Thoracic aorta (tissue), 2 donors: ENCODE measurements around the gene STRADB. TPM values are rescaled to one million over a fixed set of nuclear protein-coding genes. Genes with fewer than 3 reads are reported as not detected.

Experiments used
- ATAC-seq: fragments of 150-250 bp; one replicate; pipeline ENCODE4 v1.8.0; 2017; ENCODE audit warnings: low read depth; ENCODE audit not compliant: insufficient number of reproducible peaks, low FRiP score
- DNase-seq: peaks from one replicate; pipeline ENCODE4 v3.0.0-alpha.2; 2020; ENCODE audit warnings: low spot score
- H3K27ac ChIP-seq, 2 donors: fragments of 200-600 bp; sonication (generic); 1 replicate in 1 of 2; 2 replicates in 1 of 2; pipeline ENCODE4 v1.5.1; 2016; ENCODE audit warnings: mild to moderate bottlenecking in 2 of 2, moderate library complexity in 2 of 2
- H3K27me3 ChIP-seq: fragments of 200-600 bp; sonication (generic); replicated peaks from 2 replicates; pipeline ENCODE4 v1.6.0; 2016; ENCODE audit warnings: mild to moderate bottlenecking; ENCODE audit not compliant: insufficient read depth
- H3K36me3 ChIP-seq: fragments of 200-600 bp; sonication (generic); one replicate; pipeline ENCODE4 v1.5.1; 2016
- H3K4me1 ChIP-seq, 2 donors: fragments of 200-600 bp; sonication (generic); 1 replicate in 1 of 2; 2 replicates in 1 of 2; pipeline versions ENCODE4 v1.5.1 to v1.6.0; 2016; ENCODE audit warnings: low read depth in 2 of 2, mild to moderate bottlenecking in 1 of 2; ENCODE audit not compliant: control insufficient read depth in 1 of 2
- H3K4me3 ChIP-seq: fragments of 200-600 bp; sonication (generic); 2 replicates; pipeline ENCODE4 v1.5.1; 2016; ENCODE audit warnings: mild to moderate bottlenecking
- H3K9me3 ChIP-seq: fragments of 200-600 bp; sonication (generic); 2 replicates; pipeline ENCODE4 v1.5.1; 2016
- total RNA-seq, 2 donors: library from RNA; depleted of rRNA; stranded (reverse); fragments of >200 nt; gene quantifications; one replicate each; pipeline versions ENCODE4 v1.1.0 to v1.2.3, GENCODE V29; 2016
- TF ChIP-seq, protein P1 (sequence below): fragments of 200-600 bp; sonication (generic); IDR thresholded peaks from one replicate; pipeline ENCODE4 v1.5.1; 2019; ENCODE audit warnings: antibody characterized with exemption

STRADB gene
- total RNA-seq, 2 donors from 2014 or later: 8.7 to 13.8 TPM

GRCh38 chr2:201484805-201485204, 33.3 kb downstream of the STRADB start:
- TF ChIP-seq, protein P1, sequence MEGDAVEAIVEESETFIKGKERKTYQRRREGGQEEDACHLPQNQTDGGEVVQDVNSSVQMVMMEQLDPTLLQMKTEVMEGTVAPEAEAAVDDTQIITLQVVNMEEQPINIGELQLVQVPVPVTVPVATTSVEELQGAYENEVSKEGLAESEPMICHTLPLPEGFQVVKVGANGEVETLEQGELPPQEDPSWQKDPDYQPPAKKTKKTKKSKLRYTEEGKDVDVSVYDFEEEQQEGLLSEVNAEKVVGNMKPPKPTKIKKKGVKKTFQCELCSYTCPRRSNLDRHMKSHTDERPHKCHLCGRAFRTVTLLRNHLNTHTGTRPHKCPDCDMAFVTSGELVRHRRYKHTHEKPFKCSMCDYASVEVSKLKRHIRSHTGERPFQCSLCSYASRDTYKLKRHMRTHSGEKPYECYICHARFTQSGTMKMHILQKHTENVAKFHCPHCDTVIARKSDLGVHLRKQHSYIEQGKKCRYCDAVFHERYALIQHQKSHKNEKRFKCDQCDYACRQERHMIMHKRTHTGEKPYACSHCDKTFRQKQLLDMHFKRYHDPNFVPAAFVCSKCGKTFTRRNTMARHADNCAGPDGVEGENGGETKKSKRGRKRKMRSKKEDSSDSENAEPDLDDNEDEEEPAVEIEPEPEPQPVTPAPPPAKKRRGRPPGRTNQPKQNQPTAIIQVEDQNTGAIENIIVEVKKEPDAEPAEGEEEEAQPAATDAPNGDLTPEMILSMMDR: no peak
- Histone ChIP-seq H3K4me1 (no peaks in the 10 kb centered on the region), H3K9me3 (no peaks in the 10 kb centered on the region), H3K36me3 (peaks cover 4% of the 10 kb centered on the region), H3K27me3 (no peaks in the 10 kb centered on the region), H3K27ac (no peak overlapping the region), H3K4me3 (no peak overlapping the region)
- DNase-seq: no peak
- ATAC-seq: no peak

- Histone ChIP-seq H3K27ac (no peak overlapping the region), H3K36me3 (no peaks in the 10 kb centered on the region), H3K4me1 (no peaks in the 10 kb centered on the region), H3K4me3 (no peak overlapping the region), H3K9me3 (no peaks in the 10 kb centered on the region), H3K27me3 (no peaks in the 10 kb centered on the region)
- no peak for DNase-seq
- no peak for ATAC-seq
- TF ChIP-seq, protein P1: no peak
Observed at GRCh38 chr2:201490291-201490690, 38.8 kb downstream of the STRADB start.

- Histone ChIP-seq H3K4me1 (no peaks in the 10 kb centered on the region), H3K4me3 (no peak overlapping the region), H3K36me3 (no peaks in the 10 kb centered on the region), H3K9me3 (peaks cover 1% of the 10 kb centered on the region), H3K27me3 (no peaks in the 10 kb centered on the region), H3K27ac (no peak overlapping the region)
- no peak for DNase-seq
- no peak for ATAC-seq
- TF ChIP-seq, protein P1: no peak
Observed at GRCh38 chr2:201496785-201497184, 45.2 kb downstream of the STRADB start.

DNA sequence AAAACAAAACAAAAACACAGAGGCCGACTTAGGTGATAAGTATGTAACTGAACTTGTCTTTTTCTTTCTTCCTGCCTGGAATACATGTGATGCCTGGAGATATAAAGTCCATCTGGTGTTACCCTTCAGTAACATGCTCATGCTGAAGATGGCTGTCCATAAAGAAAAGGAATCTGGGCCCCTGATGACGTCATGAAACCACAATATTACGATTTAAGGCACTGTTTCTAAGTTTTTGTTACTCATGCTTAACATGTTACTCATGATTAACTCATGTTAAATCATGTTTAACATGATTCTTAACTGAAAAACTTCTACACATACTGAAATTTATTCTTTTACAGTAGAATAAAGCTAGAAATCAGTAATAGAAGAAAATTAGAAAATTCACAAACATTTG, 49.0 kb downstream of the STRADB start:
- ATAC-seq (no peak), DNase-seq (no peak)
- H3K9me3 ChIP-seq: peaks cover 13% of the 10 kb centered on the region
- H3K27me3 ChIP-seq: no peaks in the 10 kb centered on the region
- no peaks in the 10 kb centered on the region for H3K4me1 ChIP-seq
- H3K27ac ChIP-seq: no peak overlapping the region
- H3K4me3 ChIP-seq: no peak overlapping the region
- TF ChIP-seq, protein P1: no peak
- H3K36me3 ChIP-seq: no peaks in the 10 kb centered on the region

DNA sequence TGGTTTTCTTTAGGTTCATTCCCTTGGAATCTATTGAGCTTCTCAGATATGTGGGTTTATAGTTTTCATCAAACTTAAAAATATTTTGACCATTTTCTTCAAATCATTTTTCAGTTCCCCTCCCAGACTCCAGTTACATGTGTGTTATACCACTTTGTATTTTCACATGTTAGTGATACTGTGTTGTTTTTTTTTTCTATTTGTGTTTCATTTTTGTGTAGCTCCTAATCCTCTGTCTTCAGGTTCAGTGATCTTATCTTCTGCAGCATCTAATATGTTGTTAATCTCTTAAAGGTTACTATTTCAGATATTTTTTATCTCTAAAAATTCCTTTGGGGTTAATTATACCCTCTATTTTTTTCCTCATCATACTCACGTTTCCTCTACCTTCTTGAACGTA, 51.2 kb downstream of the STRADB start:
- DNase-seq: no peak
- TF ChIP-seq, protein P1: no peak
- Histone ChIP-seq H3K27ac (no peak overlapping the region), H3K27me3 (no peaks in the 10 kb centered on the region), H3K36me3 (no peaks in the 10 kb centered on the region), H3K4me1 (no peaks in the 10 kb centered on the region), H3K4me3 (no peak overlapping the region), H3K9me3 (peaks cover 13% of the 10 kb centered on the region)
- no peak for ATAC-seq
